ENCODE results near the gene PPA1.
"Not testable (repeated sequence)": the region's sequence is repeated elsewhere in the genome, so short reads cannot be mapped to it uniquely, and the experiment has no call there.

GRCh38 chr10:70222811-70223447, 10.3 kb downstream of the PPA1 start:
- not testable (repeated sequence) for TF ChIP-seq EZH2 (IDR thresholded peaks at IDR 0.05; ENCODE audit: insufficient read depth, poor library complexity, severe bottlenecking); EZH2phosphoT487 (IDR thresholded peaks at IDR 0.05; ENCODE audit: insufficient read depth, low read depth)

All from GM23248 (cell line).